ENCODE results near the gene ATF7. TPM values are rescaled to one million over a fixed set of nuclear protein-coding genes. Genes with fewer than 3 reads are reported as not detected.
"Not testable (repeated sequence)": the region's sequence is repeated elsewhere in the genome, so short reads cannot be mapped to it uniquely, and the experiment has no call there.

Gene ATF7
- total RNA-seq, 1 donor from 2014 or later: 26.6 TPM

GRCh38 chr12:53482626-53483168 is 143.5 kb downstream of the ATF7 start:
- Histone ChIP-seq H3K9me3 (ENCODE audit: control insufficient read depth in 3 of 3, low read length in 3 of 3) (no peaks in the 10 kb centered on the region), H3K4me3 (ENCODE audit: low read length in 3 of 3) (no peak overlapping the region), H3K36me3 (ENCODE audit: control insufficient read depth in 3 of 3, insufficient read depth in 3 of 3, low read length in 3 of 3) (peaks cover 48 to 74% (median 73%) of the 10 kb centered on the region in 3 donors), H3K9ac (ENCODE audit: low read depth in 1 of 3, low read length in 3 of 3) (no peak overlapping the region), H3K27me3 (ENCODE audit: control insufficient read depth in 3 of 3, insufficient read depth in 3 of 3, low read length in 3 of 3) (no peaks in the 10 kb centered on the region), H3K27ac (ENCODE audit: low read depth, low read length) (no peak overlapping the region), H3K4me1 (ENCODE audit: control insufficient read depth in 3 of 3, insufficient read depth in 3 of 3, low read length in 3 of 3) (peaks cover 17 to 27% (median 18%) of the 10 kb centered on the region in 3 donors)

- Histone ChIP-seq H3K4me3 (ENCODE audit: low read length in 3 of 3) (no peak overlapping the region), H3K9ac (ENCODE audit: low read depth in 1 of 3, low read length in 3 of 3) (no peak overlapping the region), H3K9me3 (ENCODE audit: control insufficient read depth in 3 of 3, low read length in 3 of 3) (no peaks in the 10 kb centered on the region), H3K27ac (ENCODE audit: low read depth, low read length) (no peak overlapping the region), H3K27me3 (ENCODE audit: control insufficient read depth in 3 of 3, insufficient read depth in 3 of 3, low read length in 3 of 3) (no peaks in the 10 kb centered on the region), H3K4me1 (ENCODE audit: control insufficient read depth in 3 of 3, insufficient read depth in 3 of 3, low read length in 3 of 3) (peaks cover 17 to 27% (median 18%) of the 10 kb centered on the region in 3 donors), H3K36me3 (ENCODE audit: control insufficient read depth in 3 of 3, insufficient read depth in 3 of 3, low read length in 3 of 3) (peaks cover 50 to 73% (median 69%) of the 10 kb centered on the region in 3 donors)
Observed at GRCh38 chr12:53481939-53482586, 144.1 kb downstream of the ATF7 start.

DNA sequence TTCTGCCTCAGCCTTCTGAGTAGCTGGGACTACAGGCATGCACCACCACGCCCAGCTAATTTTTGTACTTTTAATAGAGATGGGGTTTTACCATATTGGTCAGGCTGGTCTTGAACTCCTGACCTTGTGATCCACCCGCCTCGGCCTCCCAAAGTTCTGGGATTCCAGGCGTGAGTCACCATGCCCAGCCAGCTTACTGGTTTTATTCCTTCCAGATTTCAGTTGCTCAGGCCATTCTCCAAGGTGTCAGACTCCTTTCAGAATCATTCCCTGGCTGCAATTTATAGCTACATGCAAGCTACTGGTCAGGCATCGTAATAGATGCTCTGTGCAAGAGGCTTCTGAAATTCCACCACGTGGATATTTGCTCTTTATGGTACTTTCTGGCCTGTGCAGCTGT is 144.7 kb downstream of the ATF7 start:
- Histone ChIP-seq H3K4me1 (ENCODE audit: control insufficient read depth in 3 of 3, insufficient read depth in 3 of 3, low read length in 3 of 3) (peaks cover 20 to 30% (median 20%) of the 10 kb centered on the region in 3 donors), H3K36me3 (ENCODE audit: control insufficient read depth in 3 of 3, insufficient read depth in 3 of 3, low read length in 3 of 3) (peaks cover 50 to 74% (median 70%) of the 10 kb centered on the region in 3 donors)
- H3K9me3 ChIP-seq (ENCODE audit: control insufficient read depth in 3 of 3, low read length in 3 of 3); H3K27ac ChIP-seq (ENCODE audit: low read depth, low read length); H3K9ac ChIP-seq (ENCODE audit: low read depth in 1 of 3, low read length in 3 of 3); H3K27me3 ChIP-seq (ENCODE audit: control insufficient read depth in 3 of 3, insufficient read depth in 3 of 3, low read length in 3 of 3); H3K4me3 ChIP-seq (ENCODE audit: low read length in 3 of 3): not testable (repeated sequence)

DNA sequence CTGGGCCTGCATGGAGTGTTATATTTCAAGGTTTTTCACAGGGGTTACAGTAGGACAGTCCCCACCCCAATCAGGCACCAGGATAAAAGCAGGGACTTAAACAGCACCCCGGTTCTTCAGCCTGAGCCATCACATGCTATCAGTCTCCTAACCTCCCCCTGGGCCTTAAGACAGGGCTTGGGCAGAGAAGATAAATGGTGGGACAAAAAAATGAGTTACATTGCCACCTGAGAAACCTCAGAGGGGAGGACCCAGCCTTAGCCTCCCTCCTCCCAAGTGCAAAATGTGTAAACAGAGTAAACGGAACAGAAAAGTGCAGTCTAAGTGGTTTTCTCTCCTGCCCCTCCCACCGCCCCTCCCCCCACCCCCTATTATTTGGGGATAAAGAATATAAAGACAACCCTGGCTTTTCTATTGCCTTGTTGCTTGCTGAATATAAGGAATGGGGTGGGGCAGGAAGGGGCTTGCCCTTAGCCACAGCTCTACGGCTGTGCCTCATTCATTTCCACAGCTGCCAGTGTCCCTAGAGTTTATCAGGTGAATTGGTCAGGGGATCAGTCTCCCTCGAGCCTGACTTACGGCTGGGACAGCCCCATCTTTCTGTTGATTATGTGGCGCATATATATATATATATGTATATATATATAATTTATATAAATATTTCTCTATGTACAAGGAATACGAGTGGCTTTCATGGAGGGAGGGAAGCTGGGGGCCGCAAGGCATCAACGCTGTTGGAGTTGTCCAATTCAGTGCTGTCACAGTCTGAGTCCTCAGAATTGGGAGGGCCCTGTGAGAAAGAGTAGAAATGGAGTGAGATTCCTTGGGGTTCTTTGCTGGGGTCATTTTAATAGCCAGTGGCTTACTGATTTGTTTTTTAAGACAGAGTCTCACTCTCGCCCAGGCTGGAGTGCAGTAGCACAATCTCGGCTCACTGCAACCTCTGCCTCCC is 145.4 kb downstream of the ATF7 start:
- H3K27ac ChIP-seq (ENCODE audit: low read depth, low read length): no peak overlapping the region
- no peak overlapping the region for H3K4me3 ChIP-seq (ENCODE audit: low read length in 3 of 3)
- H3K9ac ChIP-seq (ENCODE audit: low read depth in 1 of 3, low read length in 3 of 3): no peak overlapping the region
- H3K4me1 ChIP-seq (ENCODE audit: control insufficient read depth in 3 of 3, insufficient read depth in 3 of 3, low read length in 3 of 3): peaks cover 23 to 37% (median 27%) of the 10 kb centered on the region in 3 donors
- no peaks in the 10 kb centered on the region for H3K9me3 ChIP-seq (ENCODE audit: control insufficient read depth in 3 of 3, low read length in 3 of 3)
- no peaks in the 10 kb centered on the region for H3K27me3 ChIP-seq (ENCODE audit: control insufficient read depth in 3 of 3, insufficient read depth in 3 of 3, low read length in 3 of 3)
- peaks cover 50 to 74% (median 69%) of the 10 kb centered on the region in 3 donors for H3K36me3 ChIP-seq (ENCODE audit: control insufficient read depth in 3 of 3, insufficient read depth in 3 of 3, low read length in 3 of 3)

DNA sequence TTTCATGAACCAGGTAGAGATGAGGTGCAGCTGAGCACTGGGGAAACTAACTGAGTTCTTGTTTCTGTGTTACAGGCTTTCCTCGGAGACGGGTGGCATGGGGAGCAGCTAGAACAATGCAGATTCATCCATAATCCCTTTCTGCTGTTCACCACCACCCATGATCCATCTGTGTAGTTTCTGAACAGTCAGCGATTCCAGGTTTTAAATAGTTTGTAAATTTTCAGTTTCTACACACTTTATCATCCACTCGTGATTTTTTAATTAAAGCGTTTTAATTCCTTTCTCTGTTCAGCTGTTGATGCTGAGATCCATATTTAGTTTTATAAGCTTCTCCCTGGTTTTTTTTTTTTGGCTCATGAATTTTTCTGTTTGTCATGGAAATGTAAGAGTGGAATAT is 146.9 kb downstream of the ATF7 start:
- H3K36me3 ChIP-seq (ENCODE audit: control insufficient read depth in 3 of 3, insufficient read depth in 3 of 3, low read length in 3 of 3): peaks cover 53 to 79% (median 75%) of the 10 kb centered on the region in 3 donors
- peak overlapping the region; percentile 26 for H3K27ac ChIP-seq (ENCODE audit: low read depth, low read length)
- no peaks in the 10 kb centered on the region for H3K27me3 ChIP-seq (ENCODE audit: control insufficient read depth in 3 of 3, insufficient read depth in 3 of 3, low read length in 3 of 3)
- H3K4me1 ChIP-seq (ENCODE audit: control insufficient read depth in 3 of 3, insufficient read depth in 3 of 3, low read length in 3 of 3): peaks cover 36 to 47% (median 41%) of the 10 kb centered on the region in 3 donors
- H3K4me3 ChIP-seq (ENCODE audit: low read length in 3 of 3): no peak overlapping the region
- H3K9me3 ChIP-seq (ENCODE audit: control insufficient read depth in 3 of 3, low read length in 3 of 3): no peaks in the 10 kb centered on the region
- H3K9ac ChIP-seq (ENCODE audit: low read depth in 1 of 3, low read length in 3 of 3): no peak overlapping the region

- peaks cover 38 to 50% (median 41%) of the 10 kb centered on the region in 3 donors for H3K4me1 ChIP-seq (ENCODE audit: control insufficient read depth in 3 of 3, insufficient read depth in 3 of 3, low read length in 3 of 3)
- H3K9ac ChIP-seq (ENCODE audit: low read depth in 1 of 3, low read length in 3 of 3): no peak overlapping the region
- H3K4me3 ChIP-seq (ENCODE audit: low read length in 3 of 3): no peak overlapping the region
- no peaks in the 10 kb centered on the region for H3K9me3 ChIP-seq (ENCODE audit: control insufficient read depth in 3 of 3, low read length in 3 of 3)
- H3K27ac ChIP-seq (ENCODE audit: low read depth, low read length): peak overlapping the region; percentile 26
- H3K36me3 ChIP-seq (ENCODE audit: control insufficient read depth in 3 of 3, insufficient read depth in 3 of 3, low read length in 3 of 3): peaks cover 53 to 81% (median 79%) of the 10 kb centered on the region in 3 donors
- H3K27me3 ChIP-seq (ENCODE audit: control insufficient read depth in 3 of 3, insufficient read depth in 3 of 3, low read length in 3 of 3): no peaks in the 10 kb centered on the region
Observed at GRCh38 chr12:53478865-53479264, 147.3 kb downstream of the ATF7 start.

DNA sequence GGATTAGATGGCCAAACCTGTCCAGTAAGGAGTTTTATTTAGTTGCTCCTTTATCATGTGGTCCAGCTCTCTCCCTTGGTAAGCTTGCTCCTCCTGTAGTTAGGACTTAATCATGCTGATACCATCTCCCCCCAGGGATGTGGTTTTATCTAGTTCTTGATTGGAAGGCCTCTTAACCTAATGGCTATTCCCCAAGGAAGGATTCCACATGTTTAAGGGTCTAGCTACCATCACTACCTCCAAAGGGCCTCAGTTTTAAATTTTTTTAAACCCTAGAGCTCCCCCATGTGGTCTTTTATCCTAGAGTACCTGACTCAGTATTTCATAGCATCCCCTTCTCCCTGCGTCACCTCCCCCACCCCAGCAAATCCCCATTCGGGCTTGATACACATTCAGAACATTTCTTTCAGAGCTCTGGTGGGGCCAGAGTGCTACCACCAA is 149.4 kb downstream of the ATF7 start:
- H3K27me3 ChIP-seq (ENCODE audit: control insufficient read depth in 3 of 3, insufficient read depth in 3 of 3, low read length in 3 of 3): no peaks in the 10 kb centered on the region
- H3K27ac ChIP-seq (ENCODE audit: low read depth, low read length): no peak overlapping the region
- H3K9ac ChIP-seq (ENCODE audit: low read depth in 1 of 3, low read length in 3 of 3): no peak overlapping the region
- H3K4me3 ChIP-seq (ENCODE audit: low read length in 3 of 3): no peak overlapping the region
- H3K9me3 ChIP-seq (ENCODE audit: control insufficient read depth in 3 of 3, low read length in 3 of 3): no peaks in the 10 kb centered on the region
- H3K4me1 ChIP-seq (ENCODE audit: control insufficient read depth in 3 of 3, insufficient read depth in 3 of 3, low read length in 3 of 3): peaks cover 41 to 62% (median 53%) of the 10 kb centered on the region in 3 donors
- H3K36me3 ChIP-seq (ENCODE audit: control insufficient read depth in 3 of 3, insufficient read depth in 3 of 3, low read length in 3 of 3): peaks cover 50 to 79% (median 72%) of the 10 kb centered on the region in 3 donors

GRCh38 chr12:53474819-53475218 is 151.4 kb downstream of the ATF7 start:
- peak overlapping the region; percentile 8 for H3K27ac ChIP-seq (ENCODE audit: low read depth, low read length)

GRCh38 chr12:53474077-53474476 is 152.1 kb downstream of the ATF7 start:
- Histone ChIP-seq H3K9ac (ENCODE audit: low read depth in 1 of 3, low read length in 3 of 3) (no peak overlapping the region), H3K4me1 (ENCODE audit: control insufficient read depth in 3 of 3, insufficient read depth in 3 of 3, low read length in 3 of 3) (peaks cover 50 to 67% (median 56%) of the 10 kb centered on the region in 3 donors), H3K9me3 (ENCODE audit: control insufficient read depth in 3 of 3, low read length in 3 of 3) (no peaks in the 10 kb centered on the region), H3K27me3 (ENCODE audit: control insufficient read depth in 3 of 3, insufficient read depth in 3 of 3, low read length in 3 of 3) (no peaks in the 10 kb centered on the region), H3K4me3 (ENCODE audit: low read length in 3 of 3) (no peak overlapping the region), H3K27ac (ENCODE audit: low read depth, low read length) (peak overlapping the region; percentile 8), H3K36me3 (ENCODE audit: control insufficient read depth in 3 of 3, insufficient read depth in 3 of 3, low read length in 3 of 3) (peaks cover 53 to 82% (median 74%) of the 10 kb centered on the region in 3 donors)

More at GRCh38 chr12:53474819-53475218, 151.4 kb downstream of the ATF7 start:
- Histone ChIP-seq H3K9ac (ENCODE audit: low read depth in 1 of 3, low read length in 3 of 3) (peak overlapping the region in 1 of 3 donors; percentile 33), H3K27me3 (ENCODE audit: control insufficient read depth in 3 of 3, insufficient read depth in 3 of 3, low read length in 3 of 3) (no peaks in the 10 kb centered on the region), H3K9me3 (ENCODE audit: control insufficient read depth in 3 of 3, low read length in 3 of 3) (no peaks in the 10 kb centered on the region), H3K4me1 (ENCODE audit: control insufficient read depth in 3 of 3, insufficient read depth in 3 of 3, low read length in 3 of 3) (peaks cover 47 to 67% (median 58%) of the 10 kb centered on the region in 3 donors), H3K36me3 (ENCODE audit: control insufficient read depth in 3 of 3, insufficient read depth in 3 of 3, low read length in 3 of 3) (peaks cover 50 to 82% (median 75%) of the 10 kb centered on the region in 3 donors), H3K4me3 (ENCODE audit: low read length in 3 of 3) (no peak overlapping the region)

Data from skeletal muscle tissue (tissue), 4 donors.